Kidney glomerular epithelial cell (primary cell): ENCODE data around the gene ARHGAP44.

Source experiments
- DNase-seq: peaks from one replicate; lab custom pipeline; 2025; lab: John Stamatoyannopoulos, UW

The ARHGAP44 gene

GRCh38 chr17:13025687-13026086 lies 236.4 kb downstream of the ARHGAP44 start:
- DNase-seq, result no peak

DNA sequence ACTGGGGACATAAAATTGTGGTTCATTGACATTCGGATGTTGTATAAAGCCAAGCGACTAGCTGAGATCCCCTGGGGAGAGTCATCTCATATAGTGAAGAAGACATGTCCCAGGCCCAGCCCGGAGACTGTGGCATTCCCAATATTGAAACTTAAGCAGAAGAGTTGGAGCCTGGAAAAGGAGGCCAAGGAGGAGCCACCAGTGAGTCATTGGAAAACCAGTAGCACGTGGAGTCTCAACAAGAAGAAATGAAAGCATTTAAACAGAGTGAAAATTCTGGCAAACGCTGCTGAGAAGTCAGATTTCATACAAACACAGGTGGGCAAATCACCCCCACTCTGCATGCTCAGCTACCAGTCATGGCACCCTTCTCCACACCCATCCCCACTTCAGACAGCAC lies 237.9 kb downstream of the ARHGAP44 start:
- DNase-seq, result no peak

GRCh38 chr17:13029340-13029739 lies 240.0 kb downstream of the ARHGAP44 start:
- no peak for DNase-seq

GRCh38 chr17:13030056-13030455 lies 240.8 kb downstream of the ARHGAP44 start:
- DNase-seq, result no peak

- DNase-seq, result peak; percentile 23
These were observed 241.4 kb downstream of the ARHGAP44 start for GRCh38 chr17:13030459-13031300.

DNA sequence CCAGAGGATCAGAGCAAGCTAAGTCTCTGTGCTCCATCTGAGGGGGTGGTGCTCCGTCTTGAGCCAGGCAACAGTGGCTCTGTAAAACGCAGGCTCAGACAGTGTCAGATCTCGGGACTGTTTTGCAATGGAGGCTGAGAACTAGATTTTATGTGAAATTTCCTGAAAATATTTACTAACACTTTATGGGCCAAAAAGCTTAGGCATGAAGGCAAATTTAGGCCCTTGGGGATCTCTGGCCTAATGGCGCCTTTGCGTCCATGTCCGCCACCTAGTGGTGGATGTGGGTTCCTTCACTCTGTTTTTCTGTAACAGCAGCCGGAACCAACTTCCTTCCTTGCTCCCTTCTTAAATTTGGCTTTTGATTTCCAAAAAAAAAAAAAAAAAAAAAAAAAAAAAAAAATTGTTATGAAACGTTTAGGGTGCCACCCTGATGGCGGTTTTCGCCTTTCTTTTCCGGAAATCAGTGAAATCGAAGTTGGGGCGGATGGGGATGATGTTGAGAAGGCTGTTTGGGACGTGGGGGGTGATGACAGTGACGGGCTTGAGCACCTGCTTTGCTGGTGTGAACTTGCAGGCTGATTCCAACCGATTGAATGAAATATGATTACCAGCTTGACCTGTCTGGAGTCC lies 242.5 kb downstream of the ARHGAP44 start:
- peak; percentile 22 for DNase-seq

GRCh38 chr17:13035420-13035819 lies 246.1 kb downstream of the ARHGAP44 start:
- DNase-seq, result no peak

GRCh38 chr17:13036751-13037150 lies 247.5 kb downstream of the ARHGAP44 start:
- DNase-seq, result no peak

DNA sequence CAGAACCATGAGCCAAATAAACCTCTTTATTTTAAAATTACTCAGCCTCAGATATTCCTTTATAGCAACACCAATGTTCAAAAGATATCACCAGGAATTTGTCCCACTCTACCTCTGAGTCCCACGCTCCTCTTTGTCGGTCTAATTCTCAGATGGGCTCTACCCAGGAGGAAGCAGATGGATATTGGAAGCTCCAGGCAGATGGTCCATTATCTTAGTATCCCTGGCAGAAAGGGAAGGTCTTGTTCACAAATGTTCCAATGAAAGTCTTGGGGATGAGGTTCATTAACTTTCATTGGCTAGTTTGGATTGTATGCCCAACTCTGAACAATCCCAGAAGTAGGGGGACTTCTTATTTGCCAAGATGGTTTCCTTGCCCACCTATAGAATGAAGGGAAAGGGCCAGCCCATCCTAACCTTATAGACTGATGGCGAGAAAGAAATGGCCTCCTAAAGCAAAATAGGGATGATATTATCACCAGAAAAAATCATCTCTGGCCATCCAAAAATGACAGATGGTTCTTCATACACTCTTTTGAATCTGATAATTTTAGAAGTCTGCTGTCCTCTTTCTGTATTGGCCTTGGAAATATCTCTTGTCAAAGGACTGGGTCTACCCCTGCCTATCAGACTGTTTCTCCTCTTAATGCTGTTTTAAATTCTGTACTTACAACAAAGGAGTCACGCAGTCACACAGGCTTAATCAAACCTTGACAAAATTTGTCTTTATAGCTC lies 249.8 kb downstream of the ARHGAP44 start:
- no peak for DNase-seq
